ENCODE measurements around the gene MYT1.

Gene MYT1

GRCh38 chr20:64140061-64140931, 24.0 kb upstream of the MYT1 start:
- no peak for DNase-seq

DNA sequence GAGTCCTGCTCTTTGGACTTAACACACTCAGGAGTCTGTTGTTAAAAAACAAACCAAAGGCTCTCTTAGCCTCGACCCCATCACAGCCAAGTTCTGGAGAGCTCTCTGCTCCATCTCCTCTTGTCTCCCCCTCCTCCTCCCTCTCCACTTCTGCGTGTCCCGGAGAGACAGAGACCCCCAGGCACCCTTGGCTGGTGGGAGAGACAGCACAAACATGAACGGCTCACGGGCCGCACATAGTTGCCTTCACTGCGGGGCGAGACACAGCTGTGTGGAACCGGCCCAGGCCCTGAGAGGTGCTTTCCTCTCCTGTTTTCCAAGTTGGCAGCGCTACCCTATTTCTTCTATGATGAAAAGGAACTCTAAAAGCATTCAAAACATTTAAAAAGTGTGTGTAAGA, 23.3 kb upstream of the MYT1 start:
- no peak for DNase-seq

DNA sequence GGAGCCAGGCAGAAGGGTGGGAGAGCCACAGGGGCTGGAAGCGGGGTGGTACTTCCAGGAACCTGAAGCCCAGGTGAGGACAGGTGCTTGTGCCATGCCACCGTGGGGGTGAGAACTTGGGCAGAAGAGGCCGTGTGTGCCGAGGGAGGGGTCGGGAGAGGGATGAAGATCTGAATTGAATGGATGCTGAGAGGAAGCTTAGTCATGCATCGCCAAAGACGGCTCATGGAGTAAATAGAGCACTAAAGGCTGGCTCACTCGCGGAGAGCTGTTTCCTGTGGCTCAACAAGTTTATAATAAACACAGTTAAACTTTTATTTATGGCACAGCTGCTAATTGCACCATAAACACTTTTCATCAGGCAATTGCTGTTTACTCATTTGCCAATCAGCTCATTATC, 21.7 kb upstream of the MYT1 start:
- no peak for DNase-seq

DNA sequence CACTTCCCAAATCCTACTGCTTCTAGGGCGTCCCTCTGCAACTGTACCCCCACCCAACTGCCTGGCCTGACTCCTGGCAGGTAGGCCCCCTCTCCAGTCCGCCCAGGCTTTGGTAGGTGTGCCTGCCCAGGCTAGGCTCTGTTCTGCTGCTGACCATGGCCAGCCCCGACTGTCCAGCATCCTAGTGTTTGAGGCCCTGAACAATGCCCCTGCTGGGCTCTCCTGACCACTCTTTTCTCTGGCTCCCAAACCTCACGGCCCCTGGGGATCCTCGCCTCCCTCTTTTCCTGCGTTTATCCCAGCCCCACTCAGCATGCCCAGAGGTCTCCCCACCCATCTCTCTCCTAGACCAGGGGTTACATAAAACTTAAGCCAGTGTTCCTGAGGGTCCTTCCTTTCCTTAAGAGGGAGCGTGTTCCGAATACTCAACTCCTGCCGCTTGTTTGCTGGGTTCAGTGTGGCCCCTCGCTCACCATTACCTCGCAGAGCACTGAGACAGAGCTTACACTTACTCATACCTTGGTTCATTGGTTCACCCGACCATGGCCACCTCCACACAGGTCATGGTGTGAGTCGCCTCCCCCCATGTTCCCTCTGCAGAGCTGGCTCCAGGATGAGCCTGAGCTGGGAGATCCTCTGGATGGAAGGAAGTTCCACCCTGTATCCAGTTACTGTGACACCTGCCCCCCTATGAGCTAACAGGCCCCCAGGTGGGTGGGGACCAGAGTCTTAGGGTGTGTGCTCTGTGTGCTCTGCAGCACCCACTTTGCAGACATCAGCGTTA, 21.0 kb upstream of the MYT1 start:
- no peak for DNase-seq

DNA sequence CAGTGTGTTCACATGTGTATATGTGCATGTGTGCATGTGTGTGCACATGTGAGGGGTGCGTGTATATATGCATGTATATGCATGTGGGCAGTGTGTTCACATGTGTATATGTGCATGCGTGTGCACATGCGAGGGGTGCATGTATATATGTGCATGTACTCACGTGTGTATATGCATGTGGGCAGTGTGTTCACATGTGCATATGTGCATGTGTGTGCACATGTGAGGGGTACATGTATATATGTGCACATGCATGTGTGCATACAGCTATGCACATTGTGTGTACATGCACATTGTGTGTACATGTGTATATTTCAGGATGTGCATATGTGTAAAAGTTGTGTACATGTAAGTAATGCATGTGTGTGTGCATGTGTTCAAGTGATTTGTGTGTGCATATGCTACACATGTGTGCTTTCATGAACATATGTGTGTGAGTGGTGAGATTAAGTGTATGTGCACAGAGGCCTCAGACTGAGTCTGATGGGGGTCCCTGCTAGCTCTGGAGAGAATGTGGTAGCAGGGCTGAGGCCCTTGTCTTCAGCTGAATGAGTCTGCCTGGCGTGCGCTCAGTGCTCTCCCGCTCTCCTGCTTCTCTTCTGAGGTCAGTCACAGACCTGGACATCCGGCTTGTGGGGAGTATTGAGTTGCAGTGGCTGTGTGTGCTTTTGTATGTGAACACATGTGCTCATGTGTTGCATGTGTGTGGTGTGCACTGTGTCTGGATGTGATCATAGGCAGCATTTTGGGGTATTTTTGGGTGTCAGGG, 19.9 kb upstream of the MYT1 start:
- DNase-seq: no peak

GRCh38 chr20:64145458-64146300, 18.6 kb upstream of the MYT1 start:
- DNase-seq: peak; percentile 76

DNA sequence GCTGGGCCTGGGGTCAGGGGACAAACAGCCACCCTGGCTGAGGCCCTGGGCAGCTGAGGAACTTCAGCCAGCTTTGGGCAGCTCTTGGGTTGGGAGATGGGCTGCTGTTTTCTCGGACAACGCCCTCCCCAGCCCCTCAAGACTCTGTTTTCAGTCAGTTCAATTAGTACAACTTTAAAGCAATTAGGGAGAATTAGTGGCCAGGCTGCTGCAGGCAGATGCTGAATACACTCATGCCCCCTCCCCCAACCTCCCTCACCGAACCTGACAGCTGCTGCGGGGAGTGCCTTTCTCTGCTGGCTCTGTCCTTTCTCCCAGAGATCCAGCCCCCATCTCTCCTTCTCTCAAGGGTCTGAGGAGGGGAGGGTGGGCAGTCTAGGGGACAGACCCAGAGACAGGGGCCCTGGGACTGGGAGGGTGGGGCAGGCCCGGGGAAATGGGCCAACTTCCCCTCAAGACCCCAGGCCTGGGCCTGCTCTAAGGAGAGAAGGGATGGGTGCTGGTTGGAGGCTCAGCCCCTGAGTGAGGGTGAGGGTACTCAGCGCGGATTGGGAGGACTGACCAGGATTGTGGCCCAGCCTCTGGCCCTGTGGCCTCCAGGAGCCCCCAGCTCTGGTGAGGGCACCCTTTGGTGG, 17.8 kb upstream of the MYT1 start:
- no peak for DNase-seq

- no peak for DNase-seq
These were observed 17.2 kb upstream of the MYT1 start for GRCh38 chr20:64146936-64147477.

- no peak for DNase-seq
These were observed 15.7 kb upstream of the MYT1 start for GRCh38 chr20:64148581-64148980.

GRCh38 chr20:64149141-64149540, 15.1 kb upstream of the MYT1 start:
- DNase-seq: no peak

DNA sequence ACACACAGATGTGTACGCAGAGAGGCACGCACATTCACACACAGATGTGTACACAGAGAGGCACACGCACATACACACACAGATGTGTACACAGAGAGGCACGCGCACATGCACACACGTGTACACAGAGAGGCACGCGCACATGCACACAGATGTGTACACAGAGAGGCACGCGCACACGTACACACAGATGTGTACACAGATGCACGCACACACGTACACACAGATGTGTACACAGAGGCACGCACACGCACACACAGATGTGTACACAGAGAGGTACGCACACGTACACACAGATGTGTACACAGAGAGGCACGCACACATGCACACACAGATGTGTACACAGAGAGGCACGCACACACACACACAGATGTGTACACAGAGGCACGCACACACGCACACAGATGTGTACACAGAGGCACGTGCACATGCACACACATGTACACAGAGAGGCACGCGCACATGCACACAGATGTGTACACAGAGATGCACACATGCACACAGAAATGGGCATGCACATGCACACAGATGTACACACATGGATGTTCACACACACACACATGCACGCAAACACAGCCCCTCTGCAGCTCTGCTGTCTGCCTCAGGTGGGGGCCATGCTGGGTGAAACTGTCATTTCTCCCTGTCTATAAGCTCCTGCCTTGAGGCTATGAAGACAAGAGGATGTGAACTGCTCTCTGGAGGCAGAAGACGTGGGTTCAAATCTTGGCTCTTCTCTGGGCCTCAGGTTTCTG, 14.3 kb upstream of the MYT1 start:
- no peak for DNase-seq

- no peak for DNase-seq
These were observed 13.3 kb upstream of the MYT1 start for GRCh38 chr20:64150756-64151632.

- no peak for DNase-seq
These were observed 12.4 kb upstream of the MYT1 start for GRCh38 chr20:64151633-64152530.

- no peak for DNase-seq
These were observed 11.3 kb upstream of the MYT1 start for GRCh38 chr20:64152906-64153305.

- DNase-seq: no peak
These were observed 10.8 kb upstream of the MYT1 start for GRCh38 chr20:64153410-64153809.

DNA sequence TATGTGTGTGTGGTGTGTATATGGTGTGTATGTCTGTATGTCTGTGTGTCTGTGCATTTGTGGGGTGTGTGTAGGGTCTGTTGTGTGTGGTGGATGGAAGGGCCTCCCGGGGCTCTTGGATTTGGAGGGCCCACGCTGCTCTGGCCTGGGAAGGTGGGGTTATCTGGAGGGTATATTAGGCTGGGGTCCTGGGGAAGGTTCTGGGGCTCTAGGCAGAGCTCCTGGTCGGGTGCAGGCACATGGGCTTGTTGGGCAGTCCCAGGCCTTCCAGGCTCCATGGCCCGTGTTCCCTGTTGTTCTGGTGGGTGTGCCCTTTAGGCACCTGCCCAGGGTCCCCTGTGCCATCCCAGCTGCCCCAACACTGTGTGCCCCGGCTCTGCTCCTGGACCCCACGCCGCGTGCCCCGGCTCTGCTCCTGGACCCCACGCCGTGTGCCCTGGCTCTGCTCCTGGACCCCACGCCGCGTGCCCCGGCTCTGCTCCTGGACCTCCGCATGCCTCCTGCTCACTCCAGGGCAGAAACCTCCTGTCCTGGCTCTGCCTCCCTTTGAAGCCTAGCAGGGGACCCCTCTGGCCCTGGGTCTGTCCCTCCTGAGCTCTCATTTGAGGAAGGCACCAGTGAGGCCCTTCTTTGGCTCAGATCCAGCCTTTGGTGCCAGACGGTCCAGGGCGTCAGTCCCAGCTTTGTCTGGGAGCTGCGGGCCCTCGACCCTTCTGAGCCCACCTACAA, 10.2 kb upstream of the MYT1 start:
- DNase-seq: no peak

DNA sequence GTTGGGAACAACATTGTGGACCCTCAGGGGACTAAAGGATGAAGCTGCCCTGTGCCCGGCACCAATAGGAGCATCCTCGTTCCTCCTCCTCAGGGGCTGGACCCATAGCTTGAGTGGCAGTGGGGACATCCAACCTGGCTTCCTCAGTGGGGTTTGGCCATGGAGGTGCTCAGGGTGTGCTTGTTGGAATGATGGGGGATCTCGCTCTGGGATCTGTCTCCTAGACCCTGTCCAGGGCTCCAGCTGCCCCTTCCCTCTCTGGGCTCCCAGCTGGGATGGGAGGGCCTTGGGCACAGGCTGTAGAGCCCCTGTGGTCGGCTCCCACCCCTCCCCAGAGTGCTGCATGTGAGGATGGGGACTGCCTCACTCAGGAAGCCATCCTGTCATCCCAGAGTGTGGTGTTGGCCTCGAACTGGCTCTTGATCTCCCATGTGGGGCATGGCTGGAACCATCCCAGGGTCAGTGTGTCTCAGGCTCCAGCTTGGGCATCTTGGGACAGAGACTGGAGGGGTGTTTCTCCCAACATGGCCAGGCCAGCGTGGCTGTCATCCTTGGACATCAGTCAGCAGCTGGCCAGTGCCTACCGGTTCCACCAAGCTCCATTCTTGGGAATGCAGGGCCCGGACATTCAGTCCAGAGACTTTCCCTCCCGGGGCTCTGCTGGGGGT, 9.5 kb upstream of the MYT1 start:
- DNase-seq: no peak
